Measurements from ENCODE around the gene DNAAF5. TPM values are rescaled to one million over a fixed set of nuclear protein-coding genes. Genes with fewer than 3 reads are reported as not detected.
"Not testable (repeated sequence)": the region's sequence is repeated elsewhere in the genome, so short reads cannot be mapped to it uniquely, and the experiment has no call there.

Gene DNAAF5
- total RNA-seq, 4 donors from 2014 or later: 19.0 to 25.3 (median 24.1) TPM

DNA sequence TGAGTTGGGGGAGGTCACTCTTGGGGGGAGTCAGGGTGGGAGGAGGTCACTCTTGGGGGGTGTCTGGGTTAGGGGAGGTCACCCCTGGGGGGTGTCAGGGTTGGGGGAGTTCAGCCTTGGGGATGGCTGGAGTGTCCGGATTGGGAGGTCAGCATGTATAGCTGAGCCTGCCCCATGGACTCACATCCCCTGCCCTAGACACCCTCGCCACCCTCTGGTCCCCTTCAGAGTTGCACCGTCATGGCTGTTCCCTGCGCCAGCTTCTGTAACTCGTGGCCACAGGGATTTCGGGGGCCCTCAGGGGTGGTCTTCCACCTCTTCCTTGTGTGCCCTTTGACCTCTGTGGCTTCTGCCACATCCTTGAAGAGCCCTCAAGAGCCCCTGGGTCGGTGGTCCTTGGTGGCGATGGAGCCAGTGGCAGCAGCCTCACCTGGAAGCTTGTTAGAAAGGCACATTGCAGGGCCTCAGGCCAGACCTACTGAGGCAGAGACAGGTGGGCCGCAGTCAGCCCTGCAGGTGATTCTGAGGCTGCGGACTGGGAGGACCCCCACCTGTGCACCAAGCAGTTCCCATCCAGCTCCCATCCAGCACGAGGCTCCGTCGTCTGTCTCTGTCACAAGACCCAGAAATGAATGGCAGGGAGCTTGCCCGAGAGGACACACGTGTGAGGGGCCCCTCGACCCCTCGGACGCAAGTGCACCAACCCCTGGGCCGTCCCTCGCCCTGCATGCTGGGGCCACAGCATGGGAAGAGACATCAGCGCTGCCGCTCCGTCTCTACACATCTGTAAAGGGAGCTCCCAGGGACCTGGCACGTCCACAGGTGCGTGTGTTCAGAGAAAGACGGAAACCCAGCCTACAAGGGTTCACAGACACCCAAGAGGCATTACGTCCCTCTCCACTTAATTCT is 61.1 kb downstream of the DNAAF5 start:
- intact Hi-C loops (cut with DNase I; ENCODE audit: low total_unique reads): loop anchor here (2.0 kb wide), 1 partner anchor 85 kb away; no protein-coding TSS in a partner anchor
- DNase-seq (ENCODE audit: low spot score in 2 of 2): no peak
- TF ChIP-seq, protein P1, sequence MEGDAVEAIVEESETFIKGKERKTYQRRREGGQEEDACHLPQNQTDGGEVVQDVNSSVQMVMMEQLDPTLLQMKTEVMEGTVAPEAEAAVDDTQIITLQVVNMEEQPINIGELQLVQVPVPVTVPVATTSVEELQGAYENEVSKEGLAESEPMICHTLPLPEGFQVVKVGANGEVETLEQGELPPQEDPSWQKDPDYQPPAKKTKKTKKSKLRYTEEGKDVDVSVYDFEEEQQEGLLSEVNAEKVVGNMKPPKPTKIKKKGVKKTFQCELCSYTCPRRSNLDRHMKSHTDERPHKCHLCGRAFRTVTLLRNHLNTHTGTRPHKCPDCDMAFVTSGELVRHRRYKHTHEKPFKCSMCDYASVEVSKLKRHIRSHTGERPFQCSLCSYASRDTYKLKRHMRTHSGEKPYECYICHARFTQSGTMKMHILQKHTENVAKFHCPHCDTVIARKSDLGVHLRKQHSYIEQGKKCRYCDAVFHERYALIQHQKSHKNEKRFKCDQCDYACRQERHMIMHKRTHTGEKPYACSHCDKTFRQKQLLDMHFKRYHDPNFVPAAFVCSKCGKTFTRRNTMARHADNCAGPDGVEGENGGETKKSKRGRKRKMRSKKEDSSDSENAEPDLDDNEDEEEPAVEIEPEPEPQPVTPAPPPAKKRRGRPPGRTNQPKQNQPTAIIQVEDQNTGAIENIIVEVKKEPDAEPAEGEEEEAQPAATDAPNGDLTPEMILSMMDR (IDR thresholded peaks at IDR 0.05): no peak
- TF ChIP-seq POLR2A (IDR thresholded peaks at IDR 0.05): no peak
- 93 to 95% methylated on average over 27 of the region's 27 CpGs for WGBS, 2 donors
- no peak overlapping the region for H3K4me3 ChIP-seq (ENCODE audit: low read depth, poor library complexity, severe bottlenecking)

DNA sequence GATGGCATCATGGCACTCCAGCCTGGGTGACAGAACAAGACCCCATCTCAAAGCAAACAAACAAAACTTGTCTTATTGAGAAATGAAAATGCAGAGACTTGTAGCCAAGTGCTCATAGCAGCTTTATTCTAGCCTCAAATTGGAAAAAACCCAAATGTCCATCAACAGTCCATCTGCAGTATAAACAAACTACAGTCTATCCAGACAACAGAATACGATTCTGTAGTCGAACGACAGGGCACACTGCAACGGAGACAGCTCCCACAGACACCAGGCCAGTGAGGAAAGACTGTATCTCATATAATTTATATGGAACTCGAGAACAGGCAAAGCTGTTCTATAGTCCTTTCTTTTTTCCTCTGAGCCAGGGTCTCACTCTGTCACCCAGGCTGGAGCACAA is 65.0 kb downstream of the DNAAF5 start:
- no peak for DNase-seq (ENCODE audit: low spot score in 2 of 2)
- H3K4me3 ChIP-seq (ENCODE audit: low read depth, poor library complexity, severe bottlenecking): no peak overlapping the region
- TF ChIP-seq, protein P1 (IDR thresholded peaks at IDR 0.05): no peak
- no peak for TF ChIP-seq POLR2A (IDR thresholded peaks at IDR 0.05)
- WGBS, 2 donors: 86 to 88% methylated on average over 5 of the region's 5 CpGs
- intact Hi-C loops (cut with DNase I; ENCODE audit: low total_unique reads): no loop called here

DNA sequence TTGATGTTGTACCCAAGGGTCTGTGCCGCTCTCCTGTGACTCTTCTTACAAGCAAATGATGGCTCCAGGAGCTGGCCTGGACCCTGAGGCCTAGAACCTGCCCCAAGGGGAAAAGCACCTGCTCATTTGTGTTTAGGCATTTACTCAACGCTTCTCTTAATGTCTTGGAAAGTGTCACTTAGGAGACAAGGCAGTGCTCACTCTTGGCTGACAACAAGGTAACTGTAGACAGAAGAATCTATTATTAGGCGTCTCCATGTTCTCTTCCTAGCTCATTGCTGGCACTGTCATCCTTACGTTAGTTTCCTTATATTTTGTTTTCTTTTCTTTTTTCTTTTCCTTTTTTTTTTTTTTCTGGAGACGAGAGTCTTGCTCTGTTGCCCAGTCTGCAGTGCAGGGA is 67.7 kb downstream of the DNAAF5 start:
- intact Hi-C loops (cut with DNase I; ENCODE audit: low total_unique reads): no loop called here
- no peak overlapping the region for H3K4me3 ChIP-seq (ENCODE audit: low read depth, poor library complexity, severe bottlenecking)
- DNase-seq (ENCODE audit: low spot score in 2 of 2): no peak
- TF ChIP-seq, protein P1 (IDR thresholded peaks at IDR 0.05): no peak
- no peak for TF ChIP-seq POLR2A (IDR thresholded peaks at IDR 0.05)
- WGBS, 2 donors: 90% methylated on average over 5 of the region's 5 CpGs

DNA sequence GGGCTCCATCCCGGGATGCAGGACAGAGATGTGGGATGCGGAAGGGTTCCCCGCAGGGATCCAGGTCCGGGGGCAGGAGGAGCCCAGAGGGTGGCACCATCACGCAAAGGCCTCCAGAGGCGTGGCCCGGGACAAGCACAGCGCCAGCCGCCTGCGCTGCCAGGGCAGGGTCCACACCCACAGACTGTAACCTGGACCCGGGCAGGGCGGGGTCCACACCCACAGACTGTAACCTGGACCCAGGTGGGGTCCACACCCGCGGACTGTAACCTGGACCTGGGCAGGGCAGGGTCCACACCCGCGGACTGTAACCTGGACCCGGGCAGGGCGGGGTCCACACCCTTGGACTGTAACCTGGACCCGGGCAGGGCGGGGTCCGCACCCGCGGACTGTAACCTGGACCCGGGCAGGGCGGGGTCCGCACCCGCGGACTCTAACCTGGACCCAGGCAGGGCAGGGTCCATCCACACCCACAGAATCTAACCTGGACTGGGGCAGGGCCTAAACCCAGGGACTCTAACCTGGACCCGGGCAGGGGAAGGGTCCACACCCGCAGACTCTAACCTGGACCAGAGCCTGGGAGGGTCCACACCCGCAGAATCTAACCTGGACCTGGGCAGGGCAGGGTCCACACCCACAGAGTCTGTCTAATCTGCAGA is 68.3 kb downstream of the DNAAF5 start:
- TF ChIP-seq, protein P1 (IDR thresholded peaks at IDR 0.05): no peak
- no peak for TF ChIP-seq POLR2A (IDR thresholded peaks at IDR 0.05)
- intact Hi-C loops (cut with DNase I; ENCODE audit: low total_unique reads): no loop called here
- H3K4me3 ChIP-seq (ENCODE audit: low read depth, poor library complexity, severe bottlenecking): no peak overlapping the region
- 85 to 90% methylated on average over 21 to 31 of the region's 31 CpGs for WGBS, 2 donors
- DNase-seq (ENCODE audit: low spot score in 2 of 2): no peak

DNA sequence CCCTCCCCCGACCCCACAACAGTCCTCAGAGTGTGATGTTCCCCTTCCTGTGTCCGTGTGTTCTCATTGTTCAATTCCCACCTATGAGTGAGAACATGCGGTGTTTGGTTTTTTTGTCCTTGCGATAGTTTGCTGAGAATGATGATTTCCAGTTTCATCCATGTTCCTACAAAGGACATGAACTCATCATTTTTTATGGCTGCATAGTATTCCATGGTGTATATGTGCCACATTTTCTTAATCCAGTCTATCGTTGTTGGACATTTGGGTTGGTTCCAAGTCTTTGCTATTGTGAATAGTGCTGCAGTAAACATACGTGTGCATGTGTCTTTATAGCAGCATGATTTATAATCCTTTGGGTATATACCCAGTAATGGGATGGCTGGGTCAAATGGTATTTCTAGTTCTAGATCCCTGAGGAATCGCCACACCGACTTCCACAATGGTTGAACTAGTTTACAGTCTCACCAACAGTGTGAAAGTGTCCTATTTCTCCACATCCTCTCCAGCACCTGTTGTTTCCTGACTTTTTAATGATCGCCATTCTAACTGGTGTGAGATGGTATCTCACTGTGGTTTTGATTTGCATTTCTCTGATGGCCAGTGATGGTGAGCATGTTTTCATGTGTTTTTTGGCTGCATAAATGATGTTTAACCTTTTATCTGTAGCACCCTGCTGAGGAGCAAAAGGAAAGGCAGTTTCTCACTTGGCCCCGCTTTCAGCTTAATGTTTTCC is 70.1 kb downstream of the DNAAF5 start:
- WGBS, 2 donors: 76 to 87% methylated on average over 6 of the region's 10 CpGs
- intact Hi-C loops (cut with DNase I; ENCODE audit: low total_unique reads); DNase-seq (ENCODE audit: low spot score in 2 of 2); H3K4me3 ChIP-seq (ENCODE audit: low read depth, poor library complexity, severe bottlenecking): not testable (repeated sequence)

Measured in lower leg skin (tissue), 4 donors.